Right hindlimb (tissue), 1 donor: Measurements from ENCODE around the gene SERPINI1.
A peak's percentile ranks its signal among the peaks of the same experiment; 100 is the strongest.

Experiments used
- DNase-seq: peaks from one replicate; pipeline ENCODE4 v3.0.0-alpha.2; 2018

SERPINI1 gene

GRCh38 chr3:167735233-167736138 is at the start of gene SERPINI1:
Gene SERPINI1 (plus strand): TSS chr3:167735721. CDS start chr3:167789129, 53,408 bp downstream.
- peak; percentile 90 for DNase-seq

GRCh38 chr3:167691366-167691765 is 44.2 kb upstream of the SERPINI1 start:
- DNase-seq = no peak

- DNase-seq = no peak
Measured at GRCh38 chr3:167694121-167694520, 41.4 kb upstream of the SERPINI1 start.

- no peak for DNase-seq
Measured at GRCh38 chr3:167700046-167700445, 35.5 kb upstream of the SERPINI1 start.

- no peak for DNase-seq
Measured at GRCh38 chr3:167700926-167701325, 34.6 kb upstream of the SERPINI1 start.

- DNase-seq = no peak
Measured at GRCh38 chr3:167705840-167706239, 29.7 kb upstream of the SERPINI1 start.

GRCh38 chr3:167709690-167710089 is 25.8 kb upstream of the SERPINI1 start:
- no peak for DNase-seq

GRCh38 chr3:167710552-167710951 is 25.0 kb upstream of the SERPINI1 start:
- no peak for DNase-seq

- no peak for DNase-seq
Measured at GRCh38 chr3:167711439-167711838, 24.1 kb upstream of the SERPINI1 start.

GRCh38 chr3:167712445-167712844 is 23.1 kb upstream of the SERPINI1 start:
- no peak for DNase-seq

- no peak for DNase-seq
Measured at GRCh38 chr3:167714871-167715270, 20.6 kb upstream of the SERPINI1 start.

GRCh38 chr3:167716920-167717319 is 18.6 kb upstream of the SERPINI1 start:
- no peak for DNase-seq

- no peak for DNase-seq
Measured at GRCh38 chr3:167718582-167718981, 16.9 kb upstream of the SERPINI1 start.

- no peak for DNase-seq
Measured at GRCh38 chr3:167723025-167723512, 12.5 kb upstream of the SERPINI1 start.

GRCh38 chr3:167723872-167724271 is 11.6 kb upstream of the SERPINI1 start:
- DNase-seq = no peak

GRCh38 chr3:167728176-167728575 is 7.3 kb upstream of the SERPINI1 start:
- no peak for DNase-seq

- DNase-seq = no peak
Measured at GRCh38 chr3:167728632-167729323, 6.7 kb upstream of the SERPINI1 start.

- DNase-seq = no peak
Measured at GRCh38 chr3:167729591-167729990, 5.9 kb upstream of the SERPINI1 start.

- DNase-seq = no peak
Measured at GRCh38 chr3:167731393-167731792, 4.1 kb upstream of the SERPINI1 start.

GRCh38 chr3:167732313-167733065 is 3.0 kb upstream of the SERPINI1 start:
- no peak for DNase-seq

GRCh38 chr3:167733961-167734497 is 1.5 kb upstream of the SERPINI1 start:
- DNase-seq = no peak

GRCh38 chr3:167734498-167735232 is 856 bp upstream of the SERPINI1 start, which contains the start of gene PDCD10:
Gene PDCD10 (minus strand): TSS chr3:167734892. CDS start chr3:167720157, 14,735 bp downstream.
- DNase-seq = peak; percentile 99
